Thyroid gland (tissue), 4 donors: Measurements from ENCODE around the gene CD6.

Experiments
- POLR2A ChIP-seq, 2 donors: fragments of 450-650 bp; IDR thresholded peaks; one replicate each; pipeline ENCODE4 v1.6.1; 2017; ENCODE audit warnings: antibody characterized with exemption in 2 of 2, mild to moderate bottlenecking in 2 of 2, moderate library complexity in 1 of 2
- TF ChIP-seq, protein P1 (sequence below), 6 experiments: fragments of 200-600 bp in 3 of 6; fragments of 450-650 bp in 3 of 6; sonication (generic) in 3 of 6; IDR thresholded peaks; one replicate each; pipeline ENCODE4 v1.5.1; 2016 to 2019; ENCODE audit warnings: antibody characterized with exemption in 6 of 6, mild to moderate bottlenecking in 2 of 6, inconsistent platforms in 1 of 6, moderate library complexity in 1 of 6

DNA sequence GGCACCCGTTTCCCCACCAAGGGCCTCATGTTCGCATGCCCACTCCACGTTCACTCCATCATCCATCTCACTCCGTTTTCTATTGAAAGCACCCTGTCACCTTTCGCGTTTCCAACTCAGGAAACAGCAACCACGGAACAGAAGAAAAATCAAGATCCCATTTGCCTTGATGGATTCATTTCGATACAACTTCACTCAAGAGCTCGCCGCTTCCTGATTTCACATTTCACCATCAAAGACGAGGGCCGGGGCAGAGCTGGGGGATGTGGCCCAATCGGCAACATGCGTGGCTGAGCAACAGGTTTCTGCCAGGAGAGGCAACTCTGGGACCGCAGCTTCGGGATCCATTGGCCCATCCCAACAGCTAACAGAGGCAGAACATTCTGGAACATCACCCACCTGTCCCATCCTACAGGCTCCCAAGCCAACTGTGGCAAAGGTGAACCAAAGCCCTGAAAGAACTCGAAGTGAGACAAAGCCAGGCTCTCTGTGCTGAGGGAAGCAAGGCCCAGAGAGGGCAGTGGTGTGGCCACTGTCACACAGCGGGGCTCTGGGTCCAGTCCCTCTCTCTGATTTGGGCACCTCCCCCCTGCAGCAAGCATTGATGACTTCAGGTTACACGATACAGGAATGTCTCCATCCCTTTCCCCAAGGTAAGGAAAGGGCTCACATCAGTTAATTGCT is 94.6 kb downstream of the CD6 start:
- TF ChIP-seq POLR2A (IDR thresholded peaks at IDR 0.05): no peak
- TF ChIP-seq, protein P1, sequence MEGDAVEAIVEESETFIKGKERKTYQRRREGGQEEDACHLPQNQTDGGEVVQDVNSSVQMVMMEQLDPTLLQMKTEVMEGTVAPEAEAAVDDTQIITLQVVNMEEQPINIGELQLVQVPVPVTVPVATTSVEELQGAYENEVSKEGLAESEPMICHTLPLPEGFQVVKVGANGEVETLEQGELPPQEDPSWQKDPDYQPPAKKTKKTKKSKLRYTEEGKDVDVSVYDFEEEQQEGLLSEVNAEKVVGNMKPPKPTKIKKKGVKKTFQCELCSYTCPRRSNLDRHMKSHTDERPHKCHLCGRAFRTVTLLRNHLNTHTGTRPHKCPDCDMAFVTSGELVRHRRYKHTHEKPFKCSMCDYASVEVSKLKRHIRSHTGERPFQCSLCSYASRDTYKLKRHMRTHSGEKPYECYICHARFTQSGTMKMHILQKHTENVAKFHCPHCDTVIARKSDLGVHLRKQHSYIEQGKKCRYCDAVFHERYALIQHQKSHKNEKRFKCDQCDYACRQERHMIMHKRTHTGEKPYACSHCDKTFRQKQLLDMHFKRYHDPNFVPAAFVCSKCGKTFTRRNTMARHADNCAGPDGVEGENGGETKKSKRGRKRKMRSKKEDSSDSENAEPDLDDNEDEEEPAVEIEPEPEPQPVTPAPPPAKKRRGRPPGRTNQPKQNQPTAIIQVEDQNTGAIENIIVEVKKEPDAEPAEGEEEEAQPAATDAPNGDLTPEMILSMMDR (IDR thresholded peaks at IDR 0.05): no peak
